NT2/D1 (cell line): ENCODE measurements around the gene MORN4.

Experiments used
- DNase-seq: peaks from one replicate; pipeline ENCODE4 v3.0.0-alpha.2; 2011; ENCODE audit warnings: low read depth, low spot score
- H3K27me3 ChIP-seq: 2 replicates; pipeline ENCODE4 v1.6.0; 2011; ENCODE audit warnings: mild to moderate bottlenecking; ENCODE audit not compliant: insufficient read length, insufficient read depth
- H3K36me3 ChIP-seq: 2 replicates; pipeline ENCODE4 v1.6.1; 2011; ENCODE audit warnings: mild to moderate bottlenecking, low read length, mixed read lengths; ENCODE audit not compliant: insufficient read depth, insufficient read length
- H3K4me1 ChIP-seq: 2 replicates; pipeline ENCODE4 v1.5.1; 2011; ENCODE audit not compliant: insufficient read depth, insufficient read length
- H3K4me3 ChIP-seq: 2 replicates; pipeline ENCODE4 v1.5.1; 2011; ENCODE audit warnings: low read depth; ENCODE audit not compliant: insufficient read length
- H3K9ac ChIP-seq: 2 replicates; pipeline ENCODE4 v1.6.0; 2011; ENCODE audit warnings: low read depth; ENCODE audit not compliant: insufficient read length
- H3K9me3 ChIP-seq: 2 replicates; pipeline ENCODE4 v1.5.1; 2011; ENCODE audit warnings: mild to moderate bottlenecking, low read length; ENCODE audit not compliant: insufficient read depth
- SUZ12 ChIP-seq: IDR thresholded peaks from 2 replicates; pipeline ENCODE4 v1.6.1; 2011; ENCODE audit not compliant: insufficient read length, insufficient read depth; ENCODE audit errors: extremely low read depth
- YY1 ChIP-seq: IDR thresholded peaks from 2 replicates; pipeline ENCODE4 v1.6.1; 2011; ENCODE audit not compliant: insufficient read length, insufficient read depth
- ZNF274 ChIP-seq: IDR thresholded peaks from 2 replicates; pipeline ENCODE4 v1.6.1; 2011; ENCODE audit warnings: mild to moderate bottlenecking, low read depth, low read length

Gene MORN4

GRCh38 chr10:97584798-97585438 is 48.4 kb downstream of the MORN4 start:
- peaks cover 6% of the 10 kb centered on the region for H3K4me1 ChIP-seq
- DNase-seq: no peak
- no peaks in the 10 kb centered on the region for H3K27me3 ChIP-seq
- H3K9ac ChIP-seq: no peak overlapping the region
- no peaks in the 10 kb centered on the region for H3K9me3 ChIP-seq
- no peak overlapping the region for H3K4me3 ChIP-seq
- H3K36me3 ChIP-seq: no peaks in the 10 kb centered on the region
- TF ChIP-seq SUZ12 (no peak), ZNF274 (no peak), YY1 (no peak)

DNA sequence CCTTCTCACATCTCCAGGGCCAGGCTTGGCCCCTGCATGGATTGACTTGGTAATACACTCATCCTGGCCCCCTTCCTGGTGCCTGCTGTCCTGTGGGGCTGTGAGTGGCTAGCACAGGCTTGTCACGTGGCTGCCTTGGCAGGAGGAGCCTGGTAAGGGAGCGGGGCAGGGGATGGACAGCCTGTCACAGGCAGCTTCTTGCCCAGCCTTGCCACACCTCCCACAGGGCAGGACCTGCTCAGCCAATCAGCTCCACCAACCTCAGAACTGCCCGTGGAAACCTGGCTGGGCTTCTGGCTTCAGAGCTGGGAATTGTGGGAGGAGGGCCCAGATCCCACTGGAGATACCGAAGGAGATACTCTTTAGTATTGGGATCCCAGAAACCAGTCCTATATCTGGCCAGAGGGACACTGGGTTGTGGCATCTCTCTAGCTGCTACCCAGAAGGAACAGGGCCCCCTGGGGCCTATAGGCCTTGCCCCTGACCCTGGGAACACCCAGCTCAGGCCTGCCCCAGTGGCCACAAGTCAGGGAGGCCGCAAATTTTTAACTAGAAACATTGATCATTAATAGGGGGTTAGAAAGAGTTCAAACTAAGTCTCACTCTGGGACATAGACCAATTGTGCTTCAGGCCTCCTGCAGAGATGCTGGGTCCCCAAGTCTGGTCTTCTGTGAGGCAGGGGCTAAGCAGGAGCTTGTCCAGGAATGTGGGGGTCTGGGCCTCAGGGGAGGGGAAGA is 49.1 kb downstream of the MORN4 start, which contains the start of gene HOGA1:
Gene HOGA1 (plus strand): TSS at position 330 of the 738 bp plus-strand sequence. CDS start 315 bp downstream, at position 645.
- H3K9ac ChIP-seq: no peak within 1 kb of the TSS
- DNase-seq: no peak
- no peaks in the 10 kb centered on the region for H3K27me3 ChIP-seq
- no peak for TF ChIP-seq YY1
- no peak for TF ChIP-seq SUZ12
- no peak for TF ChIP-seq ZNF274
- H3K4me1 ChIP-seq: peaks cover 6% of the 10 kb centered on the region
- H3K36me3 ChIP-seq: no peaks in the 10 kb centered on the region
- no peak within 1 kb of the TSS for H3K4me3 ChIP-seq
- H3K9me3 ChIP-seq: no peaks in the 10 kb centered on the region

- TF ChIP-seq ZNF274: no peak
- TF ChIP-seq SUZ12: no peak
- TF ChIP-seq YY1: no peak
- Histone ChIP-seq H3K4me3 (no peak overlapping the region), H3K36me3 (no peaks in the 10 kb centered on the region), H3K9ac (no peak overlapping the region), H3K27me3 (no peaks in the 10 kb centered on the region), H3K9me3 (no peaks in the 10 kb centered on the region), H3K4me1 (peaks cover 6% of the 10 kb centered on the region)
- DNase-seq: no peak
These were observed 49.8 kb downstream of the MORN4 start for GRCh38 chr10:97583476-97583875.

- Histone ChIP-seq H3K4me3 (no peak overlapping the region), H3K27me3 (no peaks in the 10 kb centered on the region), H3K36me3 (no peaks in the 10 kb centered on the region), H3K4me1 (peaks cover 6% of the 10 kb centered on the region), H3K9me3 (no peaks in the 10 kb centered on the region), H3K9ac (no peak overlapping the region)
- DNase-seq: no peak
- no peak for TF ChIP-seq YY1
- TF ChIP-seq ZNF274: no peak
- no peak for TF ChIP-seq SUZ12
These were observed 51.1 kb downstream of the MORN4 start for GRCh38 chr10:97582169-97582568.

DNA sequence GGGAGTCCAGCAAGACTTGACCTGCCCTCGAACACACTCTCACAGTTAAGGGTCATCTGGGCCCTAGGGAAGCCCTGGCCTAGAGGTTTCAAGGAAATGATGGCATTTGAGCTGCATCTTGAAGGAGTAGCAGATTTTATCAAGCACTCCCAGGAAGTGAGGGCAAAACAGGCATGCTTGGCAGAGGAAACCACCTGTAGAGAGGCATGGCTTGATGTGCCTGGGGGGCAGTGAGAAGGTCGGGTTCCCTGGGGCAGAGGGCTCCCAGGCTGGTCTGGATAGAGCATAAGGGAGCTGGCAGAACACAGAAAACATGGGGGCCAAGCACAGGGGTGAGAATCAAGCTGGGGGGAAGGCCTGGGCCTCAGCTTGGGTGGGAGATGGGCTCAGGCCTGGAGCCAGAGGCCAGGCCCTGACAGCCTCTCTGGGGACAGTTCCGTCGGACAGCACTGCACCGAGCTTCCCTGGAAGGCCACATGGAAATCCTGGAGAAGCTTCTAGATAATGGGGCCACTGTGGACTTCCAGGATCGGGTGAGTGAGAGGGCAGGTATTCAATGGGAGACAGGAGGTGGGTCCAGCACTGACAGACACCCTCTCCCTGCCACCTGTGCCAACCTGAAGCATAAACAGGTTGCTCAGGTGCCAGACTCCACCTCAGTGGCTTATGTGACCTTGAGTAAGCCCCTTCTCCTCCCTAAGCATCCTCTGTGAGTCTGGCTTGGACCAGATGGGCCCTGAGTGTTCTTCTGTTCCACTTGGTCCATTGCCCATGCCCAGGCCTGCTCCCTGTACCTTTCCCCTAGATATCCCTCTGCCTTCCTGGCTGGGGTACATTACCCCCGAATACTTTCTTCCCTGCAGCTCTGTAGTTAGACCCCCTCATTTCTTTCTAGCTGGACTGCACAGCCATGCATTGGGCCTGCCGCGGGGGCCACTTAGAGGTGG is 52.6 kb downstream of the MORN4 start:
- Histone ChIP-seq H3K27me3 (no peaks in the 10 kb centered on the region), H3K36me3 (no peaks in the 10 kb centered on the region), H3K4me3 (no peak overlapping the region), H3K9me3 (no peaks in the 10 kb centered on the region), H3K4me1 (peaks cover 3% of the 10 kb centered on the region), H3K9ac (no peak overlapping the region)
- no peak for TF ChIP-seq SUZ12
- TF ChIP-seq YY1: no peak
- TF ChIP-seq ZNF274: no peak
- DNase-seq: no peak

DNA sequence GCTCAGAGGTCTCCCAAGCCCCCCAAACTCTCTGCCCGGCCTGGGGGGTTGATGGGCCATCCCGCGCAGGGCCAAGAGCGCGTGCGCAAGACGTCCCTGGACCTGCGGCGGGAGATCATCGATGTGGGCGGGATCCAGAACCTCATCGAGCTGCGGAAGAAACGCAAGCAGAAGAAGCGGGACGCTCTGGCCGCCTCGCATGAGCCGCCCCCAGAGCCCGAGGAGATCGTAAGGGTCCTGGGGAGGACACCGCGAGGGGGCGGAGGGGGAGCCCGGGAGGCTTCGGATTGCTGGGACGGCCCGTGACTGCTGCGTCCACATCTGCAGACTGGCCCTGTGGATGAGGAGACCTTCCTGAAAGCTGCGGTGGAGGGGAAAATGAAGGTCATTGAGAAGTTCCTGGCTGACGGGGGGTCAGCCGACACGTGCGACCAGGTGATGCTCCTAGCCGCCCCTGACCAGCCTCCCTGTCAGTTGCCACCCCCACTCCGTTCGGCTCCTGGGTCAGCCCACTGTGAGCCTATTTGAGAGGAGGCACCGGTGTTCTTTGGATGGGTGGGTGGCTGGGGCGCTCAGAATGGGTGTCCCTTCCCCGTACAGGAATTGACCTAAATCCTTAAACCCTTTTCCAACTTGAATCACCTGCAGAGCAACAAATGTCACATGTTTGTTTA is 55.0 kb downstream of the MORN4 start:
- Histone ChIP-seq H3K4me1 (peaks cover 2% of the 10 kb centered on the region), H3K36me3 (no peaks in the 10 kb centered on the region), H3K27me3 (no peaks in the 10 kb centered on the region), H3K4me3 (no peak overlapping the region), H3K9me3 (no peaks in the 10 kb centered on the region), H3K9ac (no peak overlapping the region)
- no peak for DNase-seq
- TF ChIP-seq SUZ12 (no peak), ZNF274 (no peak), YY1 (no peak)
